Right forelimb (tissue), 1 donor: Measurements from ENCODE around the gene RNF14.
A peak's percentile ranks its signal among the peaks of the same experiment; 100 is the strongest.

Experiments
- DNase-seq: peaks from one replicate; pipeline ENCODE4 v3.0.0-alpha.2; 2018

RNF14 gene

GRCh38 chr5:141982626-141983025, 13.7 kb downstream of the RNF14 start:
- DNase-seq = no peak

- no peak for DNase-seq
Observed at GRCh38 chr5:141986072-141986471, 17.2 kb downstream of the RNF14 start.

GRCh38 chr5:141989720-141990119, 20.8 kb downstream of the RNF14 start:
- no peak for DNase-seq

GRCh38 chr5:141992349-141992963, 23.6 kb downstream of the RNF14 start:
- DNase-seq = peak; percentile 77

- no peak for DNase-seq
Observed at GRCh38 chr5:141994511-141995136, 25.7 kb downstream of the RNF14 start.

- DNase-seq = no peak
Observed at GRCh38 chr5:141995656-141996055, 26.8 kb downstream of the RNF14 start.

GRCh38 chr5:141997358-141997960, 28.6 kb downstream of the RNF14 start:
- DNase-seq = no peak

- no peak for DNase-seq
Observed at GRCh38 chr5:142000173-142000572, 31.3 kb downstream of the RNF14 start.

GRCh38 chr5:142000704-142001484, 32.0 kb downstream of the RNF14 start:
- DNase-seq = no peak

- DNase-seq = no peak
Observed at GRCh38 chr5:142003266-142003800, 34.4 kb downstream of the RNF14 start.

- no peak for DNase-seq
Observed at GRCh38 chr5:142006363-142007236, 37.7 kb downstream of the RNF14 start.

- DNase-seq = no peak
Observed at GRCh38 chr5:142007237-142007544, 38.3 kb downstream of the RNF14 start.

GRCh38 chr5:142008813-142009212, 39.9 kb downstream of the RNF14 start:
- no peak for DNase-seq

GRCh38 chr5:142009886-142010285, 41.0 kb downstream of the RNF14 start:
- no peak for DNase-seq

GRCh38 chr5:142011572-142012185, 42.8 kb downstream of the RNF14 start:
- no peak for DNase-seq

GRCh38 chr5:142012186-142012785, 43.4 kb downstream of the RNF14 start:
- DNase-seq = no peak

GRCh38 chr5:142012792-142013388, 44.0 kb downstream of the RNF14 start, which contains the start of gene GNPDA1:
GNPDA1 (minus strand) TSS chr5:142013027; CDS start chr5:142012035, 992 bp downstream.
- peak; percentile 80 for DNase-seq

GRCh38 chr5:142013734-142014521, 45.0 kb downstream of the RNF14 start:
- no peak for DNase-seq

- no peak for DNase-seq
Observed at GRCh38 chr5:142014911-142015584, 46.1 kb downstream of the RNF14 start.
